NCI-H2081 treated with DMSO at 0.1 percent for 48 hours (cell line): Measurements from ENCODE around the gene SLC6A6.

Source experiments
- DNase-seq: peaks from one replicate; lab custom pipeline; 2025; lab: John Stamatoyannopoulos, UW

The SLC6A6 gene

DNA sequence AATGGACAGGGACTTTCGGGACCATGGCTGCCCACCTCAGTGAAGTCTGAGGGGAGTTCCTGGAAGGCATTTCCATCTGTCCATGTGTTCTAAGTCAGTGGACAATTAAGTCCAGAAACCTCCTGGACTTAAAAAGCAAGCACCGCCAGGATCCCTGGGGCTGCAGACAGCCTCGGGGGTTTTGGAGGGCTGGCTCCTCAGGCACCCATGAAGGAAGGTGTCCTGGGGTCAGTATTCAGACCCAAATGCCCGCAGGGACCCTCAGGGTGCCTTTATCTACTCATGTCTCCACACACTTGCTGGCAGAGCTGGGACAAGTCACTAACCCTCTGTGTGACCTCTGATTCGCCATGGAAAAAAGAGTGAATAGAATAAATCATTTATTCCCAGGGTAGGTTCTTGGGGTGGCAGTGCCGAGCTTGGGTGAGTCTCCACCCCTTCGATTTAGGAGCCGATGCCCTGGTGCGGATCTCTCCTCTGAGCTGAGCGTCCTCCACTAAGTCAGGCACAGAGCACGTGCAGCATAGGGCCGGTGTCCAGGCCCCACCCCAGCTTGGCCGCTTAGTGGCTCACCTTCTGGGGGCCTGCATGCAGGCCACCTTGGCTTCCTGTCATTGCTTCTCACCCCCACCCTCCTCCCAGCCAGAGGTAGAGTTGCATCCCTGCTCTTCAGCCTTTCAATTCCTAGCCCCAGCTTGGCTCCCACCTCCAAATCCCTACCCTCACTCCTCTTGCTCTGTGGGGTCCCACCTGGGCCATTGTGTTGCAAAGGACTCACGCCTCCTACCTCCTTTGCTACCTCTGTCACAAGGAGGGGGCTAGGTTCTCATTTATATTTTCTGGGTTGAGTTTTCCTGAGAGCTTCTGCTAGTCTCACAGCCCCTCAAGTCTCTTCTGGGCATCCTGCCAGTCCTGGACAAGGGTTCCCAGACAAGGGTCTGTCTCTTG lies 19.9 kb downstream of the SLC6A6 start:
- no peak for DNase-seq

DNA sequence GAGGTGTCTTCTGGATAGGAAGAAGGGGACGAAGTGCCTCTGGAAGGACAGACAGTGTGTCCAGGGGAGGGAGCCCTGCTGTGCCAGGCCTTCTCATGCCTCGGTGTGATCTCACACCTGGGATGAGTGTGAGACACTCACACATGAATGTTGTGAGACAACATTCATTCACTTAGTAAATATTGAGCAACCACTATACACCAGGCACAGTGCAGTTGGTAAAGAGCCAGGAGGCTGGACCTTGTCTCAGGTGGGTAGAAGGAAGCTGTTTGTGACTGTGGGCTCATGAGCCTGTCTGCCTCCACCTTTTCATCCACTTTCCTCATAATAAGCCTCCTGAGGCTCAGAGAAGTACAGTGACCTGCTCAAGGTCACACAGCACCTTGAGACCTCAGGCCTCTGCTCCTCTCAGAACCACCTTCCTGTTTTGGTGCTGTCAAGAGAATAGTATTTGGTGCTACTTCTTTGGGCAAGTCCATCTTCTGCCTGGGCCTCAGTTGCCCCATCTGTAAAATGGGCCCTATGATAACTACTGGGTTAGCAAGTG lies 20.9 kb downstream of the SLC6A6 start:
- DNase-seq = no peak

DNA sequence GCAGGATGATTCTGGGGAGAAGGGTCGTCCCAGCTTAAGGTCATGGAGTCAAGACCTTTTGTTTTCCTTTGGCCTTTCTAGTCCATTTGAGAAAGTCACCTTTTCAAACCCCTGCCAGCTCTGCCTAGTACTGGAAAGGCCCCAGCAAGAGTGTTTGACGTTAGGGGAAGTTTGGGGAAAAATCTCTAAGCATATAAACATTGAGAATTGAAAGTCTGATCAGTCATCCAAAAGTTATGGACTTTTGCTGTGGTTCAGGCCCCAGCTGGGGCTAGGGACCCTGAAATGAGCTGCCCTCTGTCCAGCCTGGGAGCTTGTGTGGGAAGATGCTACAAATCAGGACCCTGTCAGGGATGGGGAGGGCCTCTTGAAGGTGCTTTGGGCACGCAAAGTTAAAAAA lies 21.6 kb downstream of the SLC6A6 start:
- DNase-seq = no peak

DNA sequence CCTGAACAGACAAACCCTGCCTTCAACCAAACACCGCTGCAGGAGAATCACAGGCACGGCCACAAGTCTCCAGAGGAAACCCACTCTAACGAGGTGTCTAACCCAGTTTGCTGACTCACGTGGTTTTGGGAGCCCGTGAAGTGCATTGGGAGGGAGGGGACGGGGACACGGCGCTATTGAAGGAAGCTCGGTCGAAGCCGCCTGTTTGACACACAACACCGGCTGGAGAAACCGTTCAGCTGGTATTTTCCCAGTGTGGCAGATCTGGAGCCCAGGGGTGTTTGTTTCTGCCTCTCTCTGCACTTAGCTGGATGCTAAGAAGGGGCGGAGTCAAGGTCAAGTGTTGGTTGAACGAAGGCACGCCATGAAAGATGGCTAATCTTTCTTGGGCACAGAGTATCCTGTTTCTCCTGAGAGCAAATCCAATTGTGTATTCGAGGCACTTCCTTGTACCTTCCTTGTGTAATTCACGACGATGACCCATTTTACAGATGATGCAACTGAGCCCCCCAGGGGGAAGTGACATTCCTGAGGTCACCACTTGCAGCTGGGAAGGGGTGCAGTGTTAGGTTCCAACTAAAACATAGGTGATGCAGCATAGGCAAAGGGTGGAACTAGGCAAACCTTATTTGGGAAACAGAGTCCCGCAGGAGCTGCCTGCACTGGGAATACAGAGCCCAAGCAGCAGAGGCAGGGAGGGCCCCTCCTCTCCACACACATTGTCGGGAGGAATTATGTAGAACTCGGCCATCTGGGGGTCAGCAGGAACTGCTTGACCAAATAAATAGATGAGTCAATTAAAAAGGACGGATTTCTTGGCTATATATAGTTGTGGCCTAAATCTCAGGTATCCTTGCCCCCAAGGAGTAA lies 22.5 kb downstream of the SLC6A6 start:
- no peak for DNase-seq

DNA sequence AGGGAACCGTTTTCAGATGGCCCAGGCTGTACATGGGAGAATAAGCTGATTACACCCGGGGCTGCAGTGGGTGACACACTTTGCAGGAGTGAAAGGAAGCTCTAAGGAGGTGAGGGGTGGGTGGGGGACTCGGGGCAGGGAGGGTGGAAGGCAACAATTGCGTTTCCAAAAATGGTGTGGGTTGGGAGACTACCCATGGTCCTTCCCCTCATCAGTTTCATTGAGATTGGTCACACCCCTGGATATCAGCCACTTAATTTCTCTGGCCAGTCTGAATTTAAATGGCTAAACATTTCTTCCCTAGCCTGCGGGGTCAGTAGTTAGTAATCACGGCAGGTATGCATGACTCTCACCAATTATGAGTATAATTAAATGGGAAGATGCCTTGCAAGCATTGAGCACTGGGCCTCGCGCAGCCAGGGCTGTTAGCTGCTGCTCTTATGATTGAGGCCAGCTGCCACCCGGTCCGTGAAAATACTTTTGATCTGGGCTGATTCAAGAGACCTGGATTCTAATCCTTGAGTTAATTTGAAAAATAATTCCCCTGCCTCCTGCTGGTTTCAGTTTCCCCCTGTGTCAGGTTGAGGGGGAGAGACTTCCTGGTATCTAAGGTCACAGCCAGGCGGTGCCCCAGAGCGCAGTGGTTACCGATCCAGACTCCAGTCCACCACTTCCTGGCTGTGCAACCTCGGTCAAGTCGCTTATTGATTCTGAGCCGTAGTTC lies 23.3 kb downstream of the SLC6A6 start:
- no peak for DNase-seq

DNA sequence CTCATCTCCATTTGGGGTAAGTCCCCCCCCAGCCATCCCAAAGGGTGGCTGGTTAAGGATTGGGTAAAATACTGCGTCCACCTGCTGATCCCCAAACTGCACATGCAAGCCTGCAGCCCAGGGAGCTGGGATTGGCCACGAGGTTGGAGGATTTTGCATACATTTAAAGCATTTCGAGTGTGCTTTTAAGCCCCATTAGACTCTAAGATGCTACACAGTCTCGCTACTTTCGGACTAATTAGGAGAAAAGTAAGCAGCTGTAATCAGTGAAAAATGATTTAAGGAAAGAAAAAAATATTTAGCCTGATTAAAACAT lies 23.9 kb downstream of the SLC6A6 start:
- no peak for DNase-seq

DNA sequence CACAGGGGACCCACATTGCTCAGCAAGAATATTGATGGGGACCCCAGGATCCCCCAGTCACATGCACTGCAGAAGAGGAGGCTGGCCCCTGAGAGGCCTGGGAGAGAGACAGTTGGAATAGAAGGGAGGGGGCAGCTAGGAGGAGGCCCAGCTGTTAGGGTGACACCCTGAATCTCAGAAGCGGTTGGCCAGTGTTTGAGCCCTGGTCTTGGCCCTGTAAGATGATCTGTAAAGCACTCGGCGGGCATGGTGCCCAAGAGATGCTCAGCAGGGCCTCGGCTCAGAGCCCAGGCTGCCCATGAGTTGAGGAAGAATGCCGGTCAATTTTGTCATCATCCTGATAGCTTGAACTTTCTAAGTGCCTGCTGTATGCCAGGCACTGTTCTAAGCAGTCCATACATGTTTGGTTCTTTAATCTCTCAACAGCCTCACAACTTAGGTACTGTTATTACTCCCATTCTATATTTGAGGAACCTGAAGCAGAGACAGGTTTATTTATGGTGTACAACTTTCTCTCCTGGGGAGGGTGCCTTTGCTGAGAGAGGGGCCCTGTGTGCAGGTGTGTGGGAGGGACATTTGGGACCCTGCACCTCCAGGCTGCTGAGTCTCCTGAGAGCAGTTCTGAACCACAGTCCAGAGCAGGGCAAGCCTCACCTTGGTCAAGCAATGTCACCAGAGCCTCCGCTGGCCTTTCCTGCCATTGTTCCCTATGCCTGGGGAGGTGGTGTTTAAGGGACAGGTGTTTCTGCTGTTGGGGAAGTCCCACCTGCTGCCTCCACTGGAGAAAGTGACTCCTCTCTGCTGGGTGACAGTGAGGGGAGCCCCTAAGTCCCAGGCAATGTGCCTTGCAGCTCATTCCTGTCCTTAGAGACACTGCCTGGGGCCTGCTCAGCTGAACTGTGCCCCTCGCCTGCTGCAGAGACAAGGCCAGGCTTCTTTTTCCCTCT lies 26.0 kb downstream of the SLC6A6 start:
- DNase-seq = no peak

DNA sequence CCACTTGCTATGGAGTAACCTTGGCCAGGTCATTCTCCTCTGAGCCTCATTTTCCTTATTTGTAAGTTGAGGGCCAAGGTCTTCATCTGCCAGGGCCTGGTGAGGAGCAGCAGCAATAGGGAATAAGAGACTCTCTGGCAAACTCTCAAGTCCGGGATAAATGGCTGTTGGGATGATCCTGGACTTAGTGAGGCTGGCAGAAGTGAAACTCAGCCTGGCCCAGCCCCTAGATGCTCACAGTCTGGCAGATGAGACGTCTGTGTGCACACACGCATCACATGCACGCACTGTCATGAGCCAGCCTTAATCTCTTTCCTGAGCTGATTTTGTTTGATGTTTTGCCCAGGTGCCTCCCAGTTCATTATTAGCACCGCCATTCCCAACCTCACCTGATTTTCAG lies 26.8 kb downstream of the SLC6A6 start:
- no peak for DNase-seq

DNA sequence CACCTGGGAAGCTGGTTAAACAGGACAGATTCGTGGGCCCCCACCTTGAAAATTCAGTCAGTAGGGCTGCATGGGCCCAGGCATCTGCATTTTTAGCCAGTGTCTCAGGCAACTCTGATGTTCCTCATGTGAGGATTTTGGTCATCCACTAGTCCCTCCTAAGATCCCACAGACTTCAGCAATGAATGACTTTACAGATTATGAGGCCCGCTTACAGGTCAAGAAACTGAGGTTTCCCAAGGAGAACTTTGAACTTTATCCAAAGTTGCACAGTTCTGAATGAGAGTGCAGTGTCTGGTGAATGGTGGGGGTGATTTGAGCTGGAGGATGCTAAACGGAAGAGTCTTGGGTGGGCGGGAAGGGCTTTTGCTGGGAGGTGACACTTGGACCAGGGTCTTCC lies 27.2 kb downstream of the SLC6A6 start:
- no peak for DNase-seq

DNA sequence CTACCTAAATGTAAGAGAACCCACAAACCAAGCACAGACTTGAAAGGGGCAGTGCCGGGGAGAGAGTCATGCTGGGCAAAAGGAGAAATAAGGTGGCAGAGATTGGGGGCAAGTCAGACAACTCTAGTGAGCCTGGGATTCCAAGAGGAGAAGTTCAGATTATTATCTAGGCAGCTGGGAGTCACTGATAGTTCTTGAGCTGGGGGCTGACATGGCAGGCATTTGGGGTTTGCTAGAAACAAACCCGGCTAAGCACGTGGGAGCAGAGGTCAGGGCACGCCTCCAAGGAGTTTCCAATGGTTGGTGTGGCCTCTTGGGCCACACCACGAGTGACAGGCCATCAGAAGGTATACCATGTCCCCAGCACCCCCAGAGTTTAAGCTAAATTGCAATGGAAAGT lies 27.6 kb downstream of the SLC6A6 start:
- DNase-seq = no peak

DNA sequence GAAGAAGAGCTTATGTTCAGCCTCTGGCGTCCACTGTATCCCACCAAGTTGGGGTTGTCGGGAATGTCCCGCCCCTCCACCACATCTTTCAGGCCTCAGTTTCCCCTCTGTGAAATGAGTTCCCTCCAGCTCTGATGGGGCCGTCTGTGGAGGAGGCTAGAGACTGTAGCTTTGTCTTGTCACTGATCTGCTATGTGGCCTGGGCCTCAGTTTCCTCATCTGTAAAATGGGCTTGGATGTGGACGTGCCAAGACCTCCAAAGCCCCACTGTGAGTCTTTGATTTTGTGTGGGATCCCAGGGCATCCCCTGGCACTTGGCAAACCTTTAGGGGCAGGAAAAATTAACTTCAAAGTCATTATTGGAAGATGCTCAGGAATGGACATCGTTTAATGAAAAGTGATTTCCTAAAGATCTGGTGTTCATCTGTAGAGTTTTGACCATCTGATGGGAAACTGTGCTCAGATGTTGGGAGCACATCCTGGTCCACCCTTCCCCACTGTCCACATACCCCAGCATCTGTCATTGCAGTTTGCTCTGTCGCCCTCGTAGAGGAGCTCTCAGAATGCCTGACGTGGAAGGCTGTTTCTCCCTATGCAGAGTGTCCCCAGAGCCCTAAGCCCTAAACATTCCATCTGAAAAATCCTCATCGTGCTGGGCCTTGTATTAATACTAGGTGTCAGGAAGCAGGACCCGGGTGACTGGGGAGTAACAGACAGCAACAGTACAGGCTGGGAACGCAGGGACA lies 28.5 kb downstream of the SLC6A6 start:
- DNase-seq = no peak

DNA sequence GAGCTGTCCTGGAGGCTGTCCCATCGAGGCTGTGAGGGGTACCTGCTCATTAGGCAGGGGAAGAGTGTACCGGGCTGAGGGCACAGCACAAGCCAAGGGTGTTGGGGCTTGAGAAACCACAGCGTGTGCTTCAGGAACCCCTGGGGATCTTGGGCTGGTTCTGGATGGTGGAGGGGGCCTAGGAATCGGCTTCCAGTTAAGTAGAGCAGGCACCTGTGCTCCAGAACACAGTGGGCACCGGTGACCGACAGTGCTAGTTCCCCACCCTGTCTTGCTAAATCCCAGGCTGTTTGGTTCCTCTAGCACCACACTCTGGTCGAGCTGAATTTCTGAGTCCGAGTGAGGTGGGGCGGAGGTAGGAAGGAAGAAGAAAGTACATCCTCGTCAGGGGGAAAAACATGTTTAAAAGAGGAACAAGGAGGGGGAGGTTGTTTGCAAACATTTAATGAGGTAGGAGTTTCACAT lies 29.1 kb downstream of the SLC6A6 start:
- DNase-seq = no peak

DNA sequence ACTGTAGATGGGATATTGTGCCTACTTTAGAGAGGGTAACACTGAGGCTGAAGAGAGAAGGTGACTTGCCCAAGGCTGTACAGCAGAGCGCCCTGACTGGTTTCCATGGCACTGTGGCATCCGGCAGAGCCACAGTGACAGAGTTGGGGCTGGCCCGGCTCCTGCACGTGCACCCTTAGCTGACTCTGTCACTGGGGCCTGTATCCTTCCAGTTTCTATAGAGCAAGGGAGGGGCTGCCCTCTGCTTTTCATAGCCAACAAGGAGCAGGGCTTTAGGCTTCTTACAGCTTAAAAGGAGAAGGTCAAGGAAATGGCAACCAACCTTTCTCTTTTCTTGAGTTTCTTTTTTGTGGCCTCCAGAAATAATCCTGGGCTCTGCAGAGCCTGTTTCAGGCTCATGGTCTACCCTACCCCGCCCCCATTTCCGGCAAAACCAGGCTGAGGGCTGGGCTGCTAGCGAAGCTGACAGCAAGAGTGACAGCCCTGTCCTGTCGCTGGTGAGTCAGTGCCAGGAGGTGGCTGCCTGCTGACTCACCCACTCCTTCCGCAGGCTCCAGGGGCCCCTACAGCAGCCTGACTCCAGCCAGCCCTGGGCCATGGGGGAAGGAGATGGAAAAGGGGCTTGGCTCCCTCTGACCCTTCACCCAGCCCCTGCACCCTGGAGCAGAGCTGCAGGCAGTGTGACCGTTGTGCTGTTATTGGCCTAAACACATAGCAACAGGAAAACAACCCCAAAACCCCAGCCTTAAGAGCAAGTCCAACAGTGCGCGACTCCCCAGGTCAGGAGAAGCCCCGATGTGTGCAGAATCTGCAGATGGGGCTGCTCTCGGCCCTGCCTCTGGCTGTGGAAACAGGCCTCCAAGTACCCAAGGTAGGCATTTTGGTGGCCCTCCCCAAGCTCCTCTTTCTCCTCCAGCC lies 29.8 kb downstream of the SLC6A6 start:
- DNase-seq = no peak

DNA sequence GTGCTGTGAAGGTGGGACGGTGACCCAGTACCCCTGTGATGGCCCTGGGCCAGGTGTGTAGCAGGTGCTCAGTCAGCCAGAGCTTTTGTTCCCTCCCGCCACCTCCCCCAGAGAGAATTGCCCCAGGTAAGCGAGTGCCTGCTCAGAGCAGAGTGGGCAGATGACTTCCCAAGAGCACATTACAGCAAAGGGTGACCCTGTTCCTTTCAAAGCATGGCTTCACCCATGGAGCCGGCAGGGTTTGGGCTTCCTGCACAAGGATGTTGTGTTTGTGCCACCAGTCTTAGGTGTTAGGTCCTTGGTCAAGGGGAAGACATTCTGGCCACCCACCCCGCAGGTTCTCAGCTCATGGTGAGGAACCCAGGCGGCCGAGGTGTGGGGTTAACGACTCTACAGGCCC lies 30.7 kb downstream of the SLC6A6 start:
- DNase-seq = no peak

DNA sequence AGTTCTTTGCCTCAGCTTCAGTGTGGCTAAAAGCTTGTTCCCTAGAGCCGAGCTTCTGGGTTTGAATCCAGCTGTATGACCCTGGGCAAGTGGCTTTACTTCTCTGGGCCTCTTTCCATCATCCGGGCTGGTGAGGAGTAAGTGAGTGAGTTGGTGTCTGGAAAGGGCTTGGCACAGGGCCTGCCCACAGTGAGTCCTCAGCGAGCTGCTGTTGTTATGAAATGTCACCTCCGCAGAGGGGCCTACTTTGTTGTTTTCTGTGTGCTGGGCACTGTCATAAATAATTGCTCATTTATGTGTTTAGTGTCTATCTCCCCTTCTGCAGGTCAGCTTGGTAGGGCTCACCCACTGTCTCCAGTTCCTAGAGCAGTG lies 31.7 kb downstream of the SLC6A6 start:
- no peak for DNase-seq

DNA sequence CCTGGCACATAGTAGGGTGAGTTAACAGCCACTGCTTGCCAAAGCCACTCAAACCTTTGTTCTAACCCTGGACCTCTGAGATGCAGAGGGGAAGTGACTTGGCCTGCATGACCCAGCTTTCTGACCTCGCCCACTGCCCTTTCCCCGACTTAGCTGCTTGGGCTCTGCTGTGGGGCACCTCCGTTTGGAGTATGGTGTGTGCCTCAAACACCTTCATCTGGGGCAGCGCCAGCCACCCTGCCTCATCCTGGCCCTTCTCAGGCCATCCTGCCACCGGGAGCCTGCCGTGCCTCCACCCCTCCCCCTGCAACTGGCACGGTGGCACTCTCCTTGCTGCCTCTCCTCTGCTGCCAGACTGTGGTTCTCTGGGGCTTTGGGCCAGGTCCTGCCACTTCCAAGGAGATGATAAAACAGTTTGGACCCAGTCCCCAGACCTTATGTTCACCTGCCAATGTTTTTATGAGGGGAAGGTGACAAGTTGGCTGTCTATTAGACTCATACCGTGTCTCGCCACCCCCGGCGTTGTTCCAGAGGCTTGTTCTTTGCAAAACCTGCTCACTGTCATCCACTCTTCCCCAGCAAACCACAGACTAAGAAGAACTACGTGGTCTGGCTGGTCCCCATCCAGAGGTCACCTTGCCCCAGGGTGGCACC lies 32.2 kb downstream of the SLC6A6 start:
- DNase-seq = no peak

DNA sequence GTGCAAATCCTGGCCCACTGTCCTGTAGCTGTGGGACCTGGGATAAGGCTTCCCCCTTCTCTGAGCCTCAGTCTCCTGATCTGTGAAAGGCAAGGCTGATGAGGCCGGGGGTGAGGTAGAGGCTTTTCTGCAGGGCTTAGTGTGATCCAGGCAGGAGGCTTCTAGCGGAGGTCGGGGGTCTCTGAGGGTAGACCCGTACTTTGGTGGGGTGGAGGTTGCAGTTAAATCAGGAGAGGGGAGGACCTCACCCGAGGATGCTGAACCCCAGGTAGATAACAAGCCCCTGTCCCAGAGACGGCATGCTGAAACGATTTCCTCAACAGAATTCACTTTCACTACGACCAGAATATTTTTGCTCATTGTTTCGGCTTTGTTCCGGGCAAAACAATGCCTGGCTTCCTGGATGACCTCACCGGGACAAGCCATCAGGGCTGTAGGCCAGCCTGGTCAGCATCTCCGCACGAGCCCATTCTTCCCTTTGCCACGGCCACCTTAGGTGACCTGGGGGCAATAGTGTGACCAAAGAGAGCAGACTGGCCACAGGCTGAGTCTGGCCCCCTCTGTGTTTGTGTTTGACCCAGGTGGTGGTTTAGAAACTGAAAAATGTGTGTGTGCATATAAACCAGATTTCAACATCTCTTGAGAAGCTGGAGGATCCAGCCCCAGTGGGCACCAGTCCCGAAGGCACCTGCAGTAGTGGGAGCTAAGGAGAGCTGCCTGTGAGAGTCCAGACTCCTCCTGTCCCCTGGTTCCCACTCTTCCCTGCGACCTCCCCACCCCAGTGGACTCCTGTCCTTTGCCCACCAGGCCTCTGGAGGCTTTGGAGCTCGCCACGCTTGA lies 33.0 kb downstream of the SLC6A6 start:
- DNase-seq = no peak

DNA sequence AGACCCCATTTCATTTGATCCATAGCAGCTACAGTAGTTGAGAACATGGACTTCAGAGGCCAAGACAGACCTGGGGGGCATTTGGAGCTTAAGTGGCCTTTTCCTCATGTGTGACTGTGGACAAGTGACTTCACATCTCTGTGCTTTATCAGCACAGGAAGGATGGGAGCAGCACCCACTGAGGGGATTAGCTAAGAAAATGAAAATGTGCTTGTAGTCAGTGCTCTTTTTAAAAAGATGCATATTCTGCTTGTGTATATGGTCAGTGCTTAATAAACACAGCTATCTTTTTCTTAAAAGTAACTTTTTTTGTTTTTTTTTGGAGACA lies 34.5 kb downstream of the SLC6A6 start:
- no peak for DNase-seq
